Mesenchymal stem cell (in vitro differentiated cells and primary cell): ENCODE measurements around the gene EED.

Experiments used
- DNase-seq: peaks from one replicate; pipeline ENCODE4 v3.0.0-alpha.2; 2013
- H2AFZ ChIP-seq: one replicate; pipeline ENCODE4 v1.6.1; 2013; ENCODE audit warnings: low read depth, mild to moderate bottlenecking, control low read depth, inconsistent platforms, low read length, moderate library complexity
- H2AK5ac ChIP-seq: 2 replicates; pipeline ENCODE4 v1.6.1; 2013; ENCODE audit warnings: low read length, moderate library complexity, mild to moderate bottlenecking, inconsistent platforms; ENCODE audit not compliant: severe bottlenecking
- H2BK120ac ChIP-seq: one replicate; pipeline ENCODE4 v1.6.1; 2013; ENCODE audit warnings: low read depth, mild to moderate bottlenecking, inconsistent platforms, low read length, moderate library complexity
- H2BK12ac ChIP-seq, 2 experiments: one replicate each; pipeline ENCODE4 v1.6.1; 2013; ENCODE audit warnings: inconsistent platforms in 2 of 2, low read length in 2 of 2, mild to moderate bottlenecking in 2 of 2, moderate library complexity in 2 of 2, control low read depth in 1 of 2
- H2BK15ac ChIP-seq: one replicate; pipeline ENCODE4 v1.6.1; 2013; ENCODE audit warnings: mild to moderate bottlenecking, low read depth, inconsistent platforms; ENCODE audit not compliant: poor library complexity, severe bottlenecking
- H2BK5ac ChIP-seq: 2 replicates; pipeline ENCODE4 v1.6.1; 2013; ENCODE audit warnings: low read depth, mild to moderate bottlenecking, low read length, control low read depth, inconsistent platforms; ENCODE audit not compliant: poor library complexity, severe bottlenecking
- H3K14ac ChIP-seq, 2 experiments: one replicate each; pipeline ENCODE4 v1.6.1; 2013; ENCODE audit warnings: inconsistent platforms in 2 of 2, low read length in 2 of 2, control low read depth in 1 of 2, mild to moderate bottlenecking in 1 of 2, moderate library complexity in 1 of 2
- H3K18ac ChIP-seq, 2 experiments: one replicate each; pipeline ENCODE4 v1.6.1; 2013; ENCODE audit warnings: inconsistent platforms in 2 of 2, low read length in 2 of 2, control low read depth in 1 of 2, low read depth in 1 of 2, mild to moderate bottlenecking in 1 of 2
- H3K23ac ChIP-seq, 2 experiments: one replicate each; pipeline ENCODE4 v1.6.1; 2013; ENCODE audit warnings: inconsistent platforms in 2 of 2, low read length in 2 of 2, mild to moderate bottlenecking in 2 of 2, moderate library complexity in 2 of 2, control low read depth in 1 of 2
- H3K27ac ChIP-seq: 2 replicates; pipeline ENCODE4 v1.5.1; 2013; ENCODE audit warnings: mild to moderate bottlenecking, moderate library complexity, low read length, control low read depth, inconsistent platforms; ENCODE audit not compliant: poor library complexity, severe bottlenecking
- H3K27me3 ChIP-seq, 2 experiments: 2 replicates each; pipeline versions ENCODE4 v1.6.1 to v1.7.0; 2013; ENCODE audit warnings: low read length in 2 of 2, mild to moderate bottlenecking in 2 of 2, moderate library complexity in 2 of 2, control low read depth in 1 of 2, inconsistent platforms in 1 of 2; ENCODE audit not compliant: control insufficient read depth in 1 of 2, insufficient read depth in 1 of 2
- H3K36me3 ChIP-seq, 2 experiments: 2 replicates each; pipeline versions ENCODE4 v1.6.1 to v1.7.0; 2013; ENCODE audit warnings: low read length in 2 of 2, control low read depth in 1 of 2, inconsistent platforms in 1 of 2, low read depth in 1 of 2, mild to moderate bottlenecking in 1 of 2; ENCODE audit not compliant: insufficient read depth in 2 of 2, control insufficient read depth in 1 of 2
- H3K4ac ChIP-seq, 2 experiments: one replicate each; pipeline ENCODE4 v1.6.1; 2013; ENCODE audit warnings: inconsistent platforms in 2 of 2, low read length in 2 of 2, mild to moderate bottlenecking in 2 of 2, moderate library complexity in 2 of 2, control low read depth in 1 of 2, low read depth in 1 of 2
- H3K4me1 ChIP-seq: 2 replicates; pipeline ENCODE4 v1.6.1; 2013; ENCODE audit warnings: low read depth, low read length, control low read depth; ENCODE audit not compliant: control insufficient read depth, insufficient read depth
- H3K4me2 ChIP-seq: 2 replicates; pipeline ENCODE4 v1.6.1; 2013; ENCODE audit warnings: low read length, mild to moderate bottlenecking, inconsistent platforms; ENCODE audit not compliant: poor library complexity, severe bottlenecking
- H3K4me3 ChIP-seq, 2 experiments: 2 replicates each; pipeline versions ENCODE4 v1.5.1 to v1.7.0; 2013; ENCODE audit warnings: low read length in 2 of 2, mild to moderate bottlenecking in 2 of 2, control low read depth in 1 of 2, low read depth in 1 of 2; ENCODE audit not compliant: insufficient read depth in 1 of 2
- H3K79me1 ChIP-seq: replicated peaks from 2 replicates; pipeline ENCODE4 v1.6.1; 2013; ENCODE audit warnings: mild to moderate bottlenecking, control low read depth, low read length, inconsistent platforms; ENCODE audit not compliant: poor library complexity, severe bottlenecking
- H3K9ac ChIP-seq: 2 replicates; pipeline ENCODE4 v1.7.0; 2013; ENCODE audit warnings: mild to moderate bottlenecking, low read length, moderate library complexity
- H3K9me3 ChIP-seq: 2 replicates; pipeline ENCODE4 v1.7.0; 2013; ENCODE audit warnings: mild to moderate bottlenecking, low read length; ENCODE audit not compliant: control insufficient read depth
- H4K8ac ChIP-seq: one replicate; pipeline ENCODE4 v1.6.1; 2013; ENCODE audit warnings: inconsistent platforms, mild to moderate bottlenecking, low read length, moderate library complexity
- H4K91ac ChIP-seq: one replicate; pipeline ENCODE4 v1.6.1; 2013; ENCODE audit warnings: mild to moderate bottlenecking, low read length, inconsistent platforms
- WGBS: methylation state at CpG from one replicate; pipeline ENCODE4 v1.1.7; 2013; ENCODE audit warnings: mixed read lengths; 5-methylcytosine and 5-hydroxymethylcytosine counted together

EED gene

GRCh38 chr11:86291466-86292262 is 47.1 kb downstream of the EED start:
- H4K8ac ChIP-seq, result no peak overlapping the region
- no peak overlapping the region for H3K4me3 ChIP-seq
- DNase-seq, result peak; percentile 57
- no peak overlapping the region for H3K23ac ChIP-seq
- no peak overlapping the region for H3K4ac ChIP-seq
- H3K9me3 ChIP-seq, result no peaks in the 10 kb centered on the region
- no peak overlapping the region for H2AFZ ChIP-seq
- no peak overlapping the region for H3K18ac ChIP-seq
- no peak overlapping the region for H3K27ac ChIP-seq
- no peak overlapping the region for H4K91ac ChIP-seq
- no peaks in the 10 kb centered on the region for H3K4me1 ChIP-seq
- no peak overlapping the region for H2BK120ac ChIP-seq
- H3K14ac ChIP-seq, result no peak overlapping the region
- H3K36me3 ChIP-seq, result no peaks in the 10 kb centered on the region
- H3K27me3 ChIP-seq, result no peaks in the 10 kb centered on the region
- H2BK5ac ChIP-seq, result no peak overlapping the region
- H2BK12ac ChIP-seq, result no peak overlapping the region
- no peaks in the 10 kb centered on the region for H3K79me1 ChIP-seq
- WGBS, result 100% methylated on average over 1 of the region's 3 CpGs
- H3K4me2 ChIP-seq, result no peak overlapping the region
- no peak overlapping the region for H3K9ac ChIP-seq
- H2AK5ac ChIP-seq, result no peak overlapping the region
- H2BK15ac ChIP-seq, result no peak overlapping the region

DNA sequence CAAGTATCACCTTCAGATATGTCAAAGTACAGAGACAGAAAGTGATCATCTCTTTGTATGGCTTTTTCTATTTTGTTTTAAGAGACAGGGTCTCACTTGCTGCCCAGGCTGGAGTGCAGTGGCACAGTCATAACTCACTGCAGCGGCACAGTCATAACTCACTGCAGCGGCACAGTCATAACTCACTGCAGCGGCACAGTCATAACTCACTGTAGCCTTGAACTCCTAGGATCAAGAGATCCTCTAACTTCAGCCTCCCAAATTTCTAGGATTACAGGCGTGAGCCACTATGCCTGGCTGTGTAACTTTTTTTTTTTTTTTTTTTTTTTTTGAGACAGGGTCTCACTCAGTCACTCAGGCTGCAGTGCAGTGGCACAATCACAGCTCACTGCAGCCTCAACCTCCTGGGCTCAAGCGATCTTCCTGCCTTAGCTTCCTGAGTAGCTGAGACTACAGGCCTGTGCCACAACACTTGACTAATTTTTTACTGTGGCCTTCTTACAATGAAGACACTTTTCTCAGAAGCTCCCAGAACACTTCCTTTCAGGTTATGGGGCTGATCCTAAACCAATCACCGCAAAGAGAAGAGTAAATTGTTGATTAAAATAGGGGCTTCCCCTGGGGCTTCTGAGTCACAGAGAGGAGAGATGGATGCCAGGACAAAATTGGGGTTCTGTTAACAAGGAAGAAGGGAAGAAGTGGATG is 48.5 kb downstream of the EED start:
- DNase-seq, result no peak
- H3K9ac ChIP-seq, result no peak overlapping the region
- H3K4me2 ChIP-seq, result no peak overlapping the region
- no peak overlapping the region for H2BK5ac ChIP-seq
- no peak overlapping the region for H2BK12ac ChIP-seq
- no peaks in the 10 kb centered on the region for H3K27me3 ChIP-seq
- no peak overlapping the region for H4K91ac ChIP-seq
- H2AFZ ChIP-seq, result no peak overlapping the region
- H2BK15ac ChIP-seq, result no peak overlapping the region
- H3K9me3 ChIP-seq, result no peaks in the 10 kb centered on the region
- WGBS, result 93% methylated on average over 6 of the region's 6 CpGs
- H3K79me1 ChIP-seq, result no peaks in the 10 kb centered on the region
- H2AK5ac ChIP-seq, result no peak overlapping the region
- no peak overlapping the region for H3K18ac ChIP-seq
- H3K14ac ChIP-seq, result no peak overlapping the region
- H2BK120ac ChIP-seq, result no peak overlapping the region
- H3K4me3 ChIP-seq, result no peak overlapping the region
- H3K4me1 ChIP-seq, result no peaks in the 10 kb centered on the region
- no peak overlapping the region for H3K27ac ChIP-seq
- H4K8ac ChIP-seq, result no peak overlapping the region
- H3K36me3 ChIP-seq, result no peaks in the 10 kb centered on the region
- H3K23ac ChIP-seq, result no peak overlapping the region
- H3K4ac ChIP-seq, result no peak overlapping the region

DNA sequence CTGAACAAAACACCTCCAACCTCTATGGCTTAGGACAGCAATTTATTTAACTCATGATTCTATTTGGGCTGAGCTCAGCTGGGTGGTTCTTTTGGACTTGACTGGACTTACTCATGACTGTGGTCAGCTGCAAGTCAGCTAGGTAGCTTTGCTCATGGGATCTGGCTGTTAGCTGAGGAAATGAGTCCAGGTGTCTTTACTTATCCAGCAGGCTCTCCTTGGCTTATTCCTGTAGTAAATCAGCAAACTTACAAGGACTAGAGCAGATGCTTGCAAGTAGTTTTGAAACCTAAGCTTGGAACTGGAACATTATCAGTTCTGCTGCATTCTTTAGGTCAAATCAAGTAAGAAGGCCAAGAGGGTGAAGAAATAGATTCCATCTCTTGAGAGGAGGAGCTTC is 49.5 kb downstream of the EED start:
- no peaks in the 10 kb centered on the region for H3K27me3 ChIP-seq
- H4K8ac ChIP-seq, result no peak overlapping the region
- no peak overlapping the region for H3K14ac ChIP-seq
- no peaks in the 10 kb centered on the region for H3K79me1 ChIP-seq
- no peak overlapping the region for H3K27ac ChIP-seq
- H3K23ac ChIP-seq, result no peak overlapping the region
- H3K4ac ChIP-seq, result no peak overlapping the region
- no peaks in the 10 kb centered on the region for H3K9me3 ChIP-seq
- no peak overlapping the region for H2AFZ ChIP-seq
- no peak overlapping the region for H3K18ac ChIP-seq
- H3K4me3 ChIP-seq, result no peak overlapping the region
- no peak overlapping the region for H2BK120ac ChIP-seq
- DNase-seq, result no peak
- H2AK5ac ChIP-seq, result no peak overlapping the region
- no peak overlapping the region for H3K4me2 ChIP-seq
- no peak overlapping the region for H2BK15ac ChIP-seq
- no peak overlapping the region for H2BK12ac ChIP-seq
- H3K4me1 ChIP-seq, result no peaks in the 10 kb centered on the region
- no peak overlapping the region for H3K9ac ChIP-seq
- H3K36me3 ChIP-seq, result no peaks in the 10 kb centered on the region
- no peak overlapping the region for H2BK5ac ChIP-seq
- H4K91ac ChIP-seq, result no peak overlapping the region

DNA sequence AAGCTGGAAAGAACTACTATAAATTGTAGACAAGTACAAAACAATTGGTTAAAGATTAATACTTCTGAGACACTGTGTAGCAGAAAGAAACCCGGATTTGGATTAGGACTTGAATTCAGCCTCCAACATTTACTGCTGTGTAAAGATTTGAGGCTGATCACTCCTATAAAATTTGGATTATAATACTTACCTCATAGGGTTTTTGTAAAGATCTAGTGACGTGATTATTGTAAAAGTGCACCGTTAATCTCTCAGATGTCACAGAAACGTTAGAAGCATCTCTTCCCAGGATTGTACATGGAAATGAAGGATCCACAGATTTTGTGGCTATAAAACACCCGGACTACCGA is 57.2 kb downstream of the EED start:
- 0% methylated on average over 5 of the region's 6 CpGs for WGBS
- H2BK5ac ChIP-seq, result no peak overlapping the region

More for the DNA sequence above, 57.2 kb downstream of the EED start:
- no peak overlapping the region for H3K14ac ChIP-seq
- no peak overlapping the region for H3K27ac ChIP-seq
- no peak overlapping the region for H2BK120ac ChIP-seq
- H3K23ac ChIP-seq, result no peak overlapping the region
- no peak overlapping the region for H4K8ac ChIP-seq
- no peak overlapping the region for H2AK5ac ChIP-seq
- H3K27me3 ChIP-seq, result no peaks in the 10 kb centered on the region
- peaks cover 11% of the 10 kb centered on the region for H3K79me1 ChIP-seq
- H2AFZ ChIP-seq, result no peak overlapping the region
- H3K4ac ChIP-seq, result no peak overlapping the region
- H3K18ac ChIP-seq, result no peak overlapping the region
- no peak for DNase-seq
- H4K91ac ChIP-seq, result no peak overlapping the region
- H2BK15ac ChIP-seq, result no peak overlapping the region
- no peaks in the 10 kb centered on the region for H3K4me1 ChIP-seq
- no peak overlapping the region for H3K4me2 ChIP-seq
- peaks cover 0 to 3% of the 10 kb centered on the region in 2 experiments for H3K36me3 ChIP-seq
- H3K4me3 ChIP-seq, result peak overlapping the region in 1 of 2 experiments; percentile 93
- peak overlapping the region; percentile 92 for H3K9ac ChIP-seq
- H2BK12ac ChIP-seq, result no peak overlapping the region
- H3K9me3 ChIP-seq, result no peaks in the 10 kb centered on the region
